Stimulated activated naive CD8-positive, alpha-beta T cell treated with anti-CD3 and anti-CD28 coated beads, Interleukin-15, amount 100 ng/mL, for 72 hours (primary cell): Measurements from ENCODE around the gene CELF4.

Experiments
- ATAC-seq: fragments of 150-1000 bp; cut with Tn5 transposase; 2 replicates; pipeline ENCODE4 v1.10.0; 2021; ENCODE audit warnings: mild to moderate bottlenecking, moderate library complexity
- DNase-seq, 2 donors: peaks; one replicate each; pipeline ENCODE4 v3.0.0; 2021 to 2022
- H3K27ac Mint-ChIP-seq, 2 donors: one replicate each; pipeline ENCODE4 v1.8.0; 2022; ENCODE audit warnings: mild to moderate bottlenecking in 2 of 2, mixed read lengths in 2 of 2, moderate library complexity in 2 of 2
- H3K27me3 Mint-ChIP-seq: one replicate; pipeline ENCODE4 v1.8.0; 2022; ENCODE audit warnings: mixed read lengths
- H3K4me1 Mint-ChIP-seq: one replicate; pipeline ENCODE4 v1.8.0; 2022; ENCODE audit warnings: mild to moderate bottlenecking, mixed read lengths
- H3K4me3 Mint-ChIP-seq, 2 donors: one replicate each; pipeline ENCODE4 v1.8.0; 2022; ENCODE audit warnings: mild to moderate bottlenecking in 2 of 2, mixed read lengths in 2 of 2, moderate library complexity in 1 of 2
- H3K9me3 Mint-ChIP-seq, 2 donors: one replicate each; pipeline ENCODE4 v1.8.0; 2022; ENCODE audit warnings: mixed read lengths in 2 of 2

The CELF4 gene

GRCh38 chr18:37334631-37335408, 230.8 kb downstream of the CELF4 start:
- ATAC-seq (no peak), DNase-seq (no peak)
- Mint-ChIP-seq H3K27me3 (peaks cover 8% of the 10 kb centered on the region), H3K27ac (no peak overlapping the region), H3K9me3 (no peaks in the 10 kb centered on the region), H3K4me1 (no peaks in the 10 kb centered on the region), H3K4me3 (no peak overlapping the region)

GRCh38 chr18:37332628-37333420, 232.8 kb downstream of the CELF4 start:
- H3K27me3 Mint-ChIP-seq, result peaks cover 8% of the 10 kb centered on the region
- no peaks in the 10 kb centered on the region for H3K4me1 Mint-ChIP-seq
- ATAC-seq (no peak), DNase-seq (no peak)
- H3K27ac Mint-ChIP-seq, result no peak overlapping the region
- no peak overlapping the region for H3K4me3 Mint-ChIP-seq
- no peaks in the 10 kb centered on the region for H3K9me3 Mint-ChIP-seq

GRCh38 chr18:37332219-37332618, 233.4 kb downstream of the CELF4 start:
- peaks cover 5% of the 10 kb centered on the region for H3K27me3 Mint-ChIP-seq
- no peak overlapping the region for H3K4me3 Mint-ChIP-seq
- DNase-seq, result no peak
- no peaks in the 10 kb centered on the region for H3K9me3 Mint-ChIP-seq
- no peak overlapping the region for H3K27ac Mint-ChIP-seq
- no peaks in the 10 kb centered on the region for H3K4me1 Mint-ChIP-seq
- ATAC-seq, result no peak

- Mint-ChIP-seq H3K4me3 (no peak overlapping the region), H3K9me3 (no peaks in the 10 kb centered on the region), H3K27ac (no peak overlapping the region), H3K4me1 (no peaks in the 10 kb centered on the region), H3K27me3 (no peaks in the 10 kb centered on the region)
- no peak for ATAC-seq
- DNase-seq, result no peak
These were observed 235.4 kb downstream of the CELF4 start for GRCh38 chr18:37330173-37330572.

- H3K4me3 Mint-ChIP-seq, result no peak overlapping the region
- DNase-seq, result no peak
- no peak overlapping the region for H3K27ac Mint-ChIP-seq
- H3K9me3 Mint-ChIP-seq, result no peaks in the 10 kb centered on the region
- no peak for ATAC-seq
- no peaks in the 10 kb centered on the region for H3K4me1 Mint-ChIP-seq
- H3K27me3 Mint-ChIP-seq, result no peaks in the 10 kb centered on the region
These were observed 236.5 kb downstream of the CELF4 start for GRCh38 chr18:37328946-37329719.

GRCh38 chr18:37327063-37327577, 238.5 kb downstream of the CELF4 start:
- no peak for DNase-seq
- H3K4me1 Mint-ChIP-seq, result no peaks in the 10 kb centered on the region
- ATAC-seq, result no peak
- no peak overlapping the region for H3K27ac Mint-ChIP-seq
- H3K27me3 Mint-ChIP-seq, result peaks cover 10% of the 10 kb centered on the region
- no peaks in the 10 kb centered on the region for H3K9me3 Mint-ChIP-seq
- H3K4me3 Mint-ChIP-seq, result no peak overlapping the region

GRCh38 chr18:37322492-37323035, 243.0 kb downstream of the CELF4 start:
- H3K9me3 Mint-ChIP-seq, result no peaks in the 10 kb centered on the region
- no peak overlapping the region for H3K4me3 Mint-ChIP-seq
- ATAC-seq (no peak), DNase-seq (peak; percentile 15 to 16)
- H3K27me3 Mint-ChIP-seq, result peaks cover 10% of the 10 kb centered on the region
- no peaks in the 10 kb centered on the region for H3K4me1 Mint-ChIP-seq
- no peak overlapping the region for H3K27ac Mint-ChIP-seq

GRCh38 chr18:37321582-37322491, 243.8 kb downstream of the CELF4 start:
- H3K4me3 Mint-ChIP-seq, result no peak overlapping the region
- H3K4me1 Mint-ChIP-seq, result no peaks in the 10 kb centered on the region
- no peaks in the 10 kb centered on the region for H3K9me3 Mint-ChIP-seq
- H3K27me3 Mint-ChIP-seq, result peaks cover 10% of the 10 kb centered on the region
- ATAC-seq, result no peak
- DNase-seq, result no peak
- no peak overlapping the region for H3K27ac Mint-ChIP-seq

GRCh38 chr18:37320317-37320716, 245.3 kb downstream of the CELF4 start:
- ATAC-seq, result no peak
- H3K4me1 Mint-ChIP-seq, result no peaks in the 10 kb centered on the region
- H3K9me3 Mint-ChIP-seq, result no peaks in the 10 kb centered on the region
- no peak overlapping the region for H3K4me3 Mint-ChIP-seq
- H3K27me3 Mint-ChIP-seq, result peaks cover 10% of the 10 kb centered on the region
- no peak for DNase-seq
- H3K27ac Mint-ChIP-seq, result no peak overlapping the region

- no peak overlapping the region for H3K4me3 Mint-ChIP-seq
- H3K27ac Mint-ChIP-seq, result peak overlapping the region; percentile 20 to 31
- no peaks in the 10 kb centered on the region for H3K4me1 Mint-ChIP-seq
- DNase-seq (no peak), ATAC-seq (no peak)
- H3K27me3 Mint-ChIP-seq, result peaks cover 10% of the 10 kb centered on the region
- no peaks in the 10 kb centered on the region for H3K9me3 Mint-ChIP-seq
These were observed 246.9 kb downstream of the CELF4 start for GRCh38 chr18:37318360-37319355.

GRCh38 chr18:37317486-37317885, 248.1 kb downstream of the CELF4 start:
- H3K4me1 Mint-ChIP-seq, result no peaks in the 10 kb centered on the region
- ATAC-seq (no peak), DNase-seq (no peak)
- H3K9me3 Mint-ChIP-seq, result no peaks in the 10 kb centered on the region
- H3K27ac Mint-ChIP-seq, result no peak overlapping the region
- peaks cover 3% of the 10 kb centered on the region for H3K27me3 Mint-ChIP-seq
- no peak overlapping the region for H3K4me3 Mint-ChIP-seq

GRCh38 chr18:37316468-37316867, 249.1 kb downstream of the CELF4 start:
- Mint-ChIP-seq H3K4me1 (no peaks in the 10 kb centered on the region), H3K9me3 (no peaks in the 10 kb centered on the region), H3K4me3 (no peak overlapping the region), H3K27ac (no peak overlapping the region), H3K27me3 (no peaks in the 10 kb centered on the region)
- DNase-seq (no peak), ATAC-seq (no peak)

- Mint-ChIP-seq H3K27me3 (no peaks in the 10 kb centered on the region), H3K4me1 (no peaks in the 10 kb centered on the region), H3K9me3 (no peaks in the 10 kb centered on the region), H3K27ac (peak overlapping the region in 1 of 2 donors; percentile 63), H3K4me3 (no peak overlapping the region)
- ATAC-seq (no peak), DNase-seq (no peak)
These were observed 249.7 kb downstream of the CELF4 start for GRCh38 chr18:37315935-37316334.

- Mint-ChIP-seq H3K4me3 (no peak overlapping the region), H3K27me3 (no peaks in the 10 kb centered on the region), H3K9me3 (no peaks in the 10 kb centered on the region), H3K4me1 (no peaks in the 10 kb centered on the region), H3K27ac (no peak overlapping the region)
- DNase-seq, result no peak
- ATAC-seq, result no peak
These were observed 251.1 kb downstream of the CELF4 start for GRCh38 chr18:37314534-37314933.
